HG02588 (cell line): ENCODE data around the gene TFDP2.
"Not testable (repeated sequence)": the region's sequence is repeated elsewhere in the genome, so short reads cannot be mapped to it uniquely, and the experiment has no call there.

Experiments used
- ATAC-seq: cut with Tn5 transposase; IDR thresholded peaks from one replicate; pipeline ENCODE4 v1.9.1; 2021; ENCODE audit warnings: mild to moderate bottlenecking, moderate library complexity; ENCODE audit not compliant: unreplicated experiment

Gene TFDP2

GRCh38 chr3:142028243-142028777, 121.0 kb downstream of the TFDP2 start:
- peak; percentile 55 for ATAC-seq

GRCh38 chr3:142027735-142028134, 121.6 kb downstream of the TFDP2 start:
- peak; percentile 59 for ATAC-seq

GRCh38 chr3:142027300-142027699, 122.0 kb downstream of the TFDP2 start:
- ATAC-seq: no peak

- no peak for ATAC-seq
Measured at GRCh38 chr3:142026333-142026732, 123.0 kb downstream of the TFDP2 start.

GRCh38 chr3:142022381-142022780, 127.0 kb downstream of the TFDP2 start:
- peak; percentile 63 for ATAC-seq

GRCh38 chr3:142021127-142021526, 128.2 kb downstream of the TFDP2 start:
- no peak for ATAC-seq

GRCh38 chr3:142019794-142020320, 129.5 kb downstream of the TFDP2 start:
- ATAC-seq: no peak

- no peak for ATAC-seq
Measured at GRCh38 chr3:142013993-142014392, 135.4 kb downstream of the TFDP2 start.

- no peak for ATAC-seq
Measured at GRCh38 chr3:142013326-142013980, 135.9 kb downstream of the TFDP2 start.

- ATAC-seq: no peak
Measured at GRCh38 chr3:142009029-142009428, 140.3 kb downstream of the TFDP2 start.

GRCh38 chr3:142007710-142008399, 141.5 kb downstream of the TFDP2 start:
- ATAC-seq: no peak

- ATAC-seq: not testable (repeated sequence)
Measured at GRCh38 chr3:142004957-142005356, 144.4 kb downstream of the TFDP2 start.

- ATAC-seq: no peak
Measured at GRCh38 chr3:142004025-142004424, 145.3 kb downstream of the TFDP2 start.

- ATAC-seq: no peak
Measured at GRCh38 chr3:142003291-142003690, 146.1 kb downstream of the TFDP2 start.

GRCh38 chr3:142000325-142000870, 148.9 kb downstream of the TFDP2 start:
- no peak for ATAC-seq

- no peak for ATAC-seq
Measured at GRCh38 chr3:141998669-141999290, 150.6 kb downstream of the TFDP2 start.

GRCh38 chr3:141996437-141996836, 152.9 kb downstream of the TFDP2 start:
- no peak for ATAC-seq

GRCh38 chr3:141994856-141995255, 154.5 kb downstream of the TFDP2 start:
- ATAC-seq: no peak

GRCh38 chr3:141992512-141992911, 156.8 kb downstream of the TFDP2 start:
- ATAC-seq: peak; percentile 59

- ATAC-seq: no peak
Measured at GRCh38 chr3:141986548-141987107, 162.7 kb downstream of the TFDP2 start.

- no peak for ATAC-seq
Measured at GRCh38 chr3:141981084-141981483, 168.3 kb downstream of the TFDP2 start.
